NCI-H2227 treated with DMSO at 0.1 percent for 48 hours (cell line): ENCODE data around the gene GCSAM.
"Not testable (repeated sequence)": the region's sequence is repeated elsewhere in the genome, so short reads cannot be mapped to it uniquely, and the experiment has no call there.

ENCODE experiments used
- DNase-seq: peaks from one replicate; lab custom pipeline; 2025; lab: John Stamatoyannopoulos, UW

Gene GCSAM

DNA sequence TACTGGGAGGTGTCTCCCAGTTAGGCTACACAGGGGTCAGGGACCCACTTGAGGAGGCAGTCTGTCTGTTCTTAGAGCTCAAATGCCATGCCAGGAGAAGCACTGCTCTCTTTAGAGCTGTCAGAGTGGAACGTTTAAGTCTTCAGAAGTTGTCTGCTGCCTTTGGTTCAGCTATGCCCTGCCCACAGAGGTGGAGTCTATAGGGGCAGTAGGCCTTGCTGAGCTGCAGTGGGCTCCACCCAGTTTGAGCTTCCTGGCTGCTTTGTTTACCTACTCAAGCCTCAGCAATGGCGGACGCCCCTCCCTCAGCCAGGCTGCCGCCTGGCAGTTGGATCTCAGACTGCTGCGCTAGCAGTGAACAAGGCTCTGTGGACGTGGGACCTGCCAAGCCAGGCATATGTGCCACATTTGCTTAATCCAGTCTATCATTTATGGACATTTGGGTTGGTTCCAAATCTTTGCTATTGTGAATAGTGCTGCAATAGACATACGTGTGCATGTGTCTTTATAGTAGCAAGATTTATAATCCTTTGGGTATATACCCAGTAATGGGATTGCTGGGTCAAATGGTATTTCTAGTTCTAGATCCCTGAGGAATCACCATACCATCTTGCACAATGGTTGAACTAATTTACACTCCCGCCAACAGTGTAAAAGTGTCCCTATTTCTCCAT lies 60.5 kb downstream of the GCSAM start:
- DNase-seq = not testable (repeated sequence)
